ENCODE measurements around the gene PPFIA2. TPM values are rescaled to one million over a fixed set of nuclear protein-coding genes. Genes with fewer than 3 reads are reported as not detected.
A peak's percentile ranks its signal among the peaks of the same experiment; 100 is the strongest.

The PPFIA2 gene
- total RNA-seq, 1 experiment from 2014 or later, result not detected

DNA sequence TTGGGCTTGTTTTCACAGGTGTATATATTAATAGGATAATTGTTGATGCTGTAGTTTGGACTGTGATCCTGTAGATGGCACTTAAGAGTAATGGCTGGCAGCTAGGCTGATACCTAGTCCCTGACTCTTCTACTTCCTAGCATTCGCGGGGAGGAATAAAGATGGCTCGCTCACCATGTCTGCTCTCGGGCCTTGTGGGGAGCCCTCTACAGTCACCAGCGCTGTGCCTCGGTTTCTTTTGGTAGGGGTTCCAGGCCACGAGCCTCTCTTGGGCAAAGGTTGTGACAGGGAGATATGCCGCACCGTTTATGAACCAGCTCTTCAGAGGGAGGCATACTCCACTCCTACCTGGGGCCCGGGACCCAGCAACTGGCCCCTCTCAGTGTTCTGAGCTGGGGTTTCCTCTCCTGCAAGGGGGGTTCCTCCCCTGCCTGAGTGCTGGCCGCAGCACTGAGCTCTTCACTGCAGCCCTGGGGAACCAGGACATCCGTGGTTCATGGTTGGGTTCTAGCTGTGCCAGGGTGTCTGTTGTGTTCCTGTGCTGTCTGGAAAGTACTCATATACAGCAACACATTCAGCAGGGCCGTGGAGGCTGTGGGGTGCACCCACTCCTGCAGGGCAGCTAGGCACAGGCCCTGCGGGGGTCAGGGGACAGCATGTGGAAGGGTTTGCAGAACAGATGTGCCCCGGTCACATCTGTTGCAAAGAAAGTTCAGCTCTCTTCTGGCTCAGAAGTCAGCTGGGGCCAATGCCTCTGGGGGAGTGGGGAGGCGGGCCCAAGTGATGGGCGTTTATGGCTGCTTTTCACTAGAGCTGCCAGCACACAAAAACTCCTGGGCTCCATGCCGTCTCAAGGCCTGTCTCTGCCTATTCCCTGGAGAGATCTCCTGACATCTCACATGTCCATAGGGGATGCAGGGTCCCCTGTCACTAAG lies 147.9 kb downstream of the PPFIA2 start:
- H3K27me3 ChIP-seq (replicated peaks; ENCODE audit: control insufficient read depth, insufficient read depth, low read length), result no peaks in the 10 kb centered on the region
- Mint-ChIP-seq H3K27ac (ENCODE audit: unreplicated experiment) (no peak overlapping the region), H3K9me3 (ENCODE audit: unreplicated experiment) (no peaks in the 10 kb centered on the region), H3K36me3 (ENCODE audit: insufficient read depth, unreplicated experiment) (no peaks in the 10 kb centered on the region), H3K4me3 (ENCODE audit: unreplicated experiment) (no peak overlapping the region), H3K27me3 (ENCODE audit: insufficient read depth, unreplicated experiment) (peaks cover 3% of the 10 kb centered on the region), H3K4me1 (ENCODE audit: low read depth, unreplicated experiment) (no peaks in the 10 kb centered on the region)
- intact Hi-C loops (cut with micrococcal nuclease; ENCODE audit: unreplicated experiment), result loop anchor here (1.0 kb wide), 1 partner anchor 16 kb away; no protein-coding TSS in a partner anchor
- no peaks in the 10 kb centered on the region for H3K9me3 ChIP-seq
- no peaks in the 10 kb centered on the region for H3K4me1 ChIP-seq
- DNase-seq, result peak in 1 of 2 experiments; percentile 24
- no peaks in the 10 kb centered on the region for H3K36me3 ChIP-seq (ENCODE audit: control insufficient read depth, insufficient read depth, low read length)
- CTCF ChIA-PET, result interaction anchor here (1.7 kb wide), 1 partner anchor 10 kb away, joined by 8 read pairs; no protein-coding TSS in a partner anchor
- TF ChIP-seq, protein P1, sequence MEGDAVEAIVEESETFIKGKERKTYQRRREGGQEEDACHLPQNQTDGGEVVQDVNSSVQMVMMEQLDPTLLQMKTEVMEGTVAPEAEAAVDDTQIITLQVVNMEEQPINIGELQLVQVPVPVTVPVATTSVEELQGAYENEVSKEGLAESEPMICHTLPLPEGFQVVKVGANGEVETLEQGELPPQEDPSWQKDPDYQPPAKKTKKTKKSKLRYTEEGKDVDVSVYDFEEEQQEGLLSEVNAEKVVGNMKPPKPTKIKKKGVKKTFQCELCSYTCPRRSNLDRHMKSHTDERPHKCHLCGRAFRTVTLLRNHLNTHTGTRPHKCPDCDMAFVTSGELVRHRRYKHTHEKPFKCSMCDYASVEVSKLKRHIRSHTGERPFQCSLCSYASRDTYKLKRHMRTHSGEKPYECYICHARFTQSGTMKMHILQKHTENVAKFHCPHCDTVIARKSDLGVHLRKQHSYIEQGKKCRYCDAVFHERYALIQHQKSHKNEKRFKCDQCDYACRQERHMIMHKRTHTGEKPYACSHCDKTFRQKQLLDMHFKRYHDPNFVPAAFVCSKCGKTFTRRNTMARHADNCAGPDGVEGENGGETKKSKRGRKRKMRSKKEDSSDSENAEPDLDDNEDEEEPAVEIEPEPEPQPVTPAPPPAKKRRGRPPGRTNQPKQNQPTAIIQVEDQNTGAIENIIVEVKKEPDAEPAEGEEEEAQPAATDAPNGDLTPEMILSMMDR (IDR thresholded peaks at IDR 0.05; ENCODE audit: insufficient read depth in 1 of 2, low read depth in 1 of 2, low read length in 1 of 2, severe bottlenecking in 1 of 2, unreplicated experiment in 1 of 2), result peak; percentile 48 to 49
- POLR2A ChIA-PET, result no interaction called here
- no peak overlapping the region for H3K4me3 ChIP-seq (ENCODE audit: low read depth, low read length)
- no TSS peak for BruUV-seq (replicated peaks)

DNA sequence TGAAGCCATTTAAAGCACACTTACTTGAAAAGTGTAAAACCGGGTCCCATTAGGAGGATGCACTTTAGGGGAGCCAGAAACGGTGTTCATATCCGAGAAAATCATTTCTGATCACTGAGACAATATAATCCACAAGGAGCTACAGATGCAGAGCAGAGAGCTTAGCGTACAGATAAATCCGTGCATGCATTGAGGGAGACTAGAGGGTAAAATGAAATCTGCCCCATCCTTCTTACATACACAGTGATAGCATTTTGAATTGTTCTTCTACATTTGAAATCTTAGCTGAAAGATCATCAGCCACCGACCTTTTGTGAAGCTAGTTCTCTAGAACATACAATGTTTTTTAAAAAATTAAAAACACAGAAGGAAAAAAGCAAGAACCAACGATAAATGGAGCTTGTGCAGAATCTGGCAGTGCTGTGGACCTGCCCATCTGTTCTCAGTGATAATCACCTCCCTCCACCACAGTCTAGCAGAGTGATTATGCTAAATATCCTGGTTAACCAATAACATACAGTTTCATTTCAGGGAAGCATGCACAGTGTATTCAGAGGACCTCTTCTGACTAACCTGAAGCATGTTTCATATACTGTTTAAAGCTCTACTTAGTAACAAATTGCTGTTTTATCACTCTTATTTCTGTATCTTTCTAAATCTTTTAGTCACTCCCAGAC lies 161.1 kb downstream of the PPFIA2 start:
- H3K4me1 Mint-ChIP-seq (ENCODE audit: low read depth, unreplicated experiment), result no peaks in the 10 kb centered on the region
- no peaks in the 10 kb centered on the region for H3K36me3 Mint-ChIP-seq (ENCODE audit: insufficient read depth, unreplicated experiment)
- intact Hi-C loops (cut with micrococcal nuclease; ENCODE audit: unreplicated experiment), result no loop called here
- H3K9me3 Mint-ChIP-seq (ENCODE audit: unreplicated experiment), result no peaks in the 10 kb centered on the region
- CTCF ChIA-PET, result no interaction called here
- Histone ChIP-seq H3K4me1 (no peaks in the 10 kb centered on the region), H3K27me3 (replicated peaks; ENCODE audit: control insufficient read depth, insufficient read depth, low read length) (no peaks in the 10 kb centered on the region), H3K36me3 (ENCODE audit: control insufficient read depth, insufficient read depth, low read length) (no peaks in the 10 kb centered on the region), H3K4me3 (ENCODE audit: low read depth, low read length) (no peak overlapping the region), H3K9me3 (no peaks in the 10 kb centered on the region)
- no peak overlapping the region for H3K4me3 Mint-ChIP-seq (ENCODE audit: unreplicated experiment)
- H3K27me3 Mint-ChIP-seq (ENCODE audit: insufficient read depth, unreplicated experiment), result no peaks in the 10 kb centered on the region
- TF ChIP-seq, protein P1 (IDR thresholded peaks at IDR 0.05; ENCODE audit: insufficient read depth in 1 of 2, low read depth in 1 of 2, low read length in 1 of 2, severe bottlenecking in 1 of 2, unreplicated experiment in 1 of 2), result no peak
- POLR2A ChIA-PET, result no interaction called here
- BruUV-seq (replicated peaks), result no TSS peak
- DNase-seq, result no peak
- no peak overlapping the region for H3K27ac Mint-ChIP-seq (ENCODE audit: unreplicated experiment)

DNA sequence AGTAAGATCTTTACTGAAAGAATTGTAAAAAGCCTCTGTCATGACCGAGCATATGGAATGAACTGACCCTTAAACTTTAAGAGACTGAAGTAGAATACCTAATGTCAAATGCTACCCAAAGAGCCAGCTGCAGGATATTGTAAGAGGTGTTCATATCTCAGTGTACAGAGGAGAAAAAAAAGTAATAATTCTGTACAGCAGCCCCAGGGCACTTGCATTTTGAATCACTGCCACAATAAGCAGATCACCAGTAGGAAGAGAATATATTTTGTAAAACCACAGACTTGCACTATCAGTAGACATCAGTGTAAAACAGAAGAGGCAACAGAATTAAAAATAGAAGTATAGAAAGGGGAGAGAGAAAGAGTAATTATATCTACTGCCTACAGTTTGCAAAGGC lies 162.6 kb downstream of the PPFIA2 start:
- Mint-ChIP-seq H3K36me3 (ENCODE audit: insufficient read depth, unreplicated experiment) (no peaks in the 10 kb centered on the region), H3K27me3 (ENCODE audit: insufficient read depth, unreplicated experiment) (no peaks in the 10 kb centered on the region), H3K27ac (ENCODE audit: unreplicated experiment) (no peak overlapping the region), H3K4me3 (ENCODE audit: unreplicated experiment) (no peak overlapping the region), H3K4me1 (ENCODE audit: low read depth, unreplicated experiment) (no peaks in the 10 kb centered on the region), H3K9me3 (ENCODE audit: unreplicated experiment) (no peaks in the 10 kb centered on the region)
- H3K36me3 ChIP-seq (ENCODE audit: control insufficient read depth, insufficient read depth, low read length), result no peaks in the 10 kb centered on the region
- TF ChIP-seq, protein P1 (IDR thresholded peaks at IDR 0.05; ENCODE audit: insufficient read depth in 1 of 2, low read depth in 1 of 2, low read length in 1 of 2, severe bottlenecking in 1 of 2, unreplicated experiment in 1 of 2), result no peak
- no peak overlapping the region for H3K4me3 ChIP-seq (ENCODE audit: low read depth, low read length)
- no peak for DNase-seq
- ChIA-PET POLR2A (no interaction called here), CTCF (no interaction called here)
- H3K4me1 ChIP-seq, result no peaks in the 10 kb centered on the region
- no peaks in the 10 kb centered on the region for H3K27me3 ChIP-seq (replicated peaks; ENCODE audit: control insufficient read depth, insufficient read depth, low read length)
- H3K9me3 ChIP-seq, result no peaks in the 10 kb centered on the region
- intact Hi-C loops (cut with micrococcal nuclease; ENCODE audit: unreplicated experiment), result no loop called here
- BruUV-seq (replicated peaks), result no TSS peak
